ENCODE data around the gene VAMP8.

- no peak for TF ChIP-seq CTCF (conservative IDR thresholded peaks at IDR 0.05)
- no peak for TF ChIP-seq ZFX (IDR thresholded peaks at IDR 0.05)
Measured at GRCh38 chr2:85557130-85557529, 20.3 kb upstream of the VAMP8 start.
